ENCODE data around the gene SOWAHA.
"Not testable (repeated sequence)": the region's sequence is repeated elsewhere in the genome, so short reads cannot be mapped to it uniquely, and the experiment has no call there.

DNA sequence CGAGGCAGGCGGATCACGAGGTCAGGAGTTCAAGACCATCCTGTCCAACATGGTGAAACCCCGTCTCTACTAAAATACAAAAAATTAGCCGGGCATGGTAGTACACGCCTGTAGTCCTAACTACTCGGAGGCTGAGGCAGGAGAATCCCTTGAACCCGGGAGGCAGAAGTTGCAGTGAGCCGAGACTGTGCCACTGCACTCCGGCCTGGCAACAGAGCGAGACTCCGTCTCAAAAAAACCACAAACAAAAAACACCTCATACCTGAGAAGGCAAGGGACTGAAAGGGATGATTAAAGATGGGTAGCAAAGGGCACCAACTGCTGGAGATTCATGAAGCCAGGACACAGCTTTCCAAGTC lies 6.3 kb upstream of the SOWAHA start:
- TF ChIP-seq, protein P1, sequence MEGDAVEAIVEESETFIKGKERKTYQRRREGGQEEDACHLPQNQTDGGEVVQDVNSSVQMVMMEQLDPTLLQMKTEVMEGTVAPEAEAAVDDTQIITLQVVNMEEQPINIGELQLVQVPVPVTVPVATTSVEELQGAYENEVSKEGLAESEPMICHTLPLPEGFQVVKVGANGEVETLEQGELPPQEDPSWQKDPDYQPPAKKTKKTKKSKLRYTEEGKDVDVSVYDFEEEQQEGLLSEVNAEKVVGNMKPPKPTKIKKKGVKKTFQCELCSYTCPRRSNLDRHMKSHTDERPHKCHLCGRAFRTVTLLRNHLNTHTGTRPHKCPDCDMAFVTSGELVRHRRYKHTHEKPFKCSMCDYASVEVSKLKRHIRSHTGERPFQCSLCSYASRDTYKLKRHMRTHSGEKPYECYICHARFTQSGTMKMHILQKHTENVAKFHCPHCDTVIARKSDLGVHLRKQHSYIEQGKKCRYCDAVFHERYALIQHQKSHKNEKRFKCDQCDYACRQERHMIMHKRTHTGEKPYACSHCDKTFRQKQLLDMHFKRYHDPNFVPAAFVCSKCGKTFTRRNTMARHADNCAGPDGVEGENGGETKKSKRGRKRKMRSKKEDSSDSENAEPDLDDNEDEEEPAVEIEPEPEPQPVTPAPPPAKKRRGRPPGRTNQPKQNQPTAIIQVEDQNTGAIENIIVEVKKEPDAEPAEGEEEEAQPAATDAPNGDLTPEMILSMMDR (conservative IDR thresholded peaks at IDR 0.05): not testable (repeated sequence)
- TF ChIP-seq ZFX (IDR thresholded peaks at IDR 0.05): not testable (repeated sequence)

Data from C4-2B (cell line).